ENCODE results near the gene FOXN3.

- TF ChIP-seq, protein P1, sequence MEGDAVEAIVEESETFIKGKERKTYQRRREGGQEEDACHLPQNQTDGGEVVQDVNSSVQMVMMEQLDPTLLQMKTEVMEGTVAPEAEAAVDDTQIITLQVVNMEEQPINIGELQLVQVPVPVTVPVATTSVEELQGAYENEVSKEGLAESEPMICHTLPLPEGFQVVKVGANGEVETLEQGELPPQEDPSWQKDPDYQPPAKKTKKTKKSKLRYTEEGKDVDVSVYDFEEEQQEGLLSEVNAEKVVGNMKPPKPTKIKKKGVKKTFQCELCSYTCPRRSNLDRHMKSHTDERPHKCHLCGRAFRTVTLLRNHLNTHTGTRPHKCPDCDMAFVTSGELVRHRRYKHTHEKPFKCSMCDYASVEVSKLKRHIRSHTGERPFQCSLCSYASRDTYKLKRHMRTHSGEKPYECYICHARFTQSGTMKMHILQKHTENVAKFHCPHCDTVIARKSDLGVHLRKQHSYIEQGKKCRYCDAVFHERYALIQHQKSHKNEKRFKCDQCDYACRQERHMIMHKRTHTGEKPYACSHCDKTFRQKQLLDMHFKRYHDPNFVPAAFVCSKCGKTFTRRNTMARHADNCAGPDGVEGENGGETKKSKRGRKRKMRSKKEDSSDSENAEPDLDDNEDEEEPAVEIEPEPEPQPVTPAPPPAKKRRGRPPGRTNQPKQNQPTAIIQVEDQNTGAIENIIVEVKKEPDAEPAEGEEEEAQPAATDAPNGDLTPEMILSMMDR (IDR thresholded peaks at IDR 0.05) = no peak
- no peak for TF ChIP-seq POLR2A (IDR thresholded peaks at IDR 0.05)
Measured at GRCh38 chr14:89429199-89430181, 12.5 kb upstream of the FOXN3 start.
